MM.1S (cell line): Measurements from ENCODE around the gene C1orf21.

Source experiments
- DNase-seq: peaks from one replicate; pipeline ENCODE4 v3.0.0-alpha.2; 2015
- H2AFZ ChIP-seq: fragments of 300-600 bp; sonication (generic); 2 replicates; pipeline ENCODE4 v1.6.0; 2016; ENCODE audit warnings: antibody characterized with exemption, low read length
- H3F3A ChIP-seq: fragments of 300-600 bp; sonication (generic); 2 replicates; pipeline ENCODE4 v1.6.1; 2016; ENCODE audit warnings: mild to moderate bottlenecking, antibody characterized with exemption, low read length, moderate library complexity, mixed read lengths; ENCODE audit not compliant: insufficient read depth
- H3K27ac ChIP-seq: fragments of 300-600 bp; sonication (generic); 2 replicates; pipeline ENCODE4 v1.5.1; 2016; ENCODE audit warnings: mild to moderate bottlenecking, low read length
- H3K27me3 ChIP-seq: fragments of 300-600 bp; sonication (generic); replicated peaks from 2 replicates; pipeline ENCODE4 v1.6.0; 2016; ENCODE audit warnings: low read length; ENCODE audit not compliant: insufficient read depth
- H3K36me3 ChIP-seq: fragments of 300-600 bp; sonication (generic); replicated peaks from 2 replicates; pipeline ENCODE4 v1.6.1; 2016; ENCODE audit warnings: mild to moderate bottlenecking, low read length, mixed read lengths; ENCODE audit not compliant: insufficient read depth
- H3K4me1 ChIP-seq: fragments of 300-600 bp; sonication (generic); 2 replicates; pipeline ENCODE4 v1.6.1; 2016; ENCODE audit warnings: low read length, mixed read lengths
- H3K4me2 ChIP-seq: fragments of 300-600 bp; sonication (generic); 2 replicates; pipeline ENCODE4 v1.6.0; 2016; ENCODE audit warnings: low read depth, low read length
- H3K4me3 ChIP-seq: fragments of 300-600 bp; sonication (generic); 2 replicates; pipeline ENCODE4 v1.5.1; 2016; ENCODE audit warnings: low read length, mixed read lengths
- H3K79me2 ChIP-seq: fragments of 300-600 bp; sonication (generic); 2 replicates; pipeline ENCODE4 v1.6.1; 2016; ENCODE audit warnings: mixed run types, low read length, mixed read lengths
- H3K9ac ChIP-seq: fragments of 300-600 bp; sonication (generic); 2 replicates; pipeline ENCODE4 v1.6.1; 2016; ENCODE audit warnings: low read length, mixed read lengths
- H3K9me2 ChIP-seq: fragments of 300-600 bp; sonication (generic); replicated peaks from 2 replicates; pipeline ENCODE4 v1.6.1; 2016; ENCODE audit warnings: mild to moderate bottlenecking, low read length, mixed read lengths; ENCODE audit not compliant: insufficient read depth
- H3K9me3 ChIP-seq: fragments of 300-600 bp; sonication (generic); replicated peaks from 2 replicates; pipeline ENCODE4 v1.6.1; 2016; ENCODE audit warnings: mild to moderate bottlenecking, low read length, mixed read lengths; ENCODE audit not compliant: insufficient read depth
- H4K20me1 ChIP-seq: fragments of 300-600 bp; sonication (generic); 2 replicates; pipeline ENCODE4 v1.6.1; 2016; ENCODE audit warnings: mild to moderate bottlenecking, low read length, moderate library complexity, mixed read lengths; ENCODE audit not compliant: insufficient read depth
- CTCF ChIP-seq: fragments of 300-600 bp; sonication (generic); IDR thresholded peaks from 2 replicates; pipeline ENCODE4 v1.5.1; 2016; ENCODE audit warnings: antibody characterized with exemption, low read length, mixed read lengths
- EZH2 ChIP-seq: fragments of 300-600 bp; sonication (generic); optimal IDR thresholded peaks from 2 replicates; pipeline ENCODE3; 2017; ENCODE audit warnings: low read depth, mild to moderate bottlenecking, antibody characterized with exemption, low read length, mixed read lengths
- EZH2phosphoT487 ChIP-seq: fragments of 300-600 bp; sonication (generic); IDR thresholded peaks from 2 replicates; pipeline ENCODE4 v1.6.1; 2018; ENCODE audit warnings: antibody characterized with exemption, low read length

C1orf21 gene

GRCh38 chr1:184422490-184423233 lies 35.8 kb downstream of the C1orf21 start:
- H3K9ac ChIP-seq: no peak overlapping the region
- no peak for DNase-seq
- H3K4me3 ChIP-seq: no peak overlapping the region
- no peak overlapping the region for H3K27ac ChIP-seq
- no peaks in the 10 kb centered on the region for H3K4me1 ChIP-seq
- no peaks in the 10 kb centered on the region for H3K9me2 ChIP-seq
- H3K36me3 ChIP-seq: no peaks in the 10 kb centered on the region
- TF ChIP-seq CTCF (no peak), EZH2 (no peak), EZH2phosphoT487 (no peak)
- peaks cover 40% of the 10 kb centered on the region for H3K79me2 ChIP-seq
- no peaks in the 10 kb centered on the region for H4K20me1 ChIP-seq
- H3F3A ChIP-seq: no peaks in the 10 kb centered on the region
- no peaks in the 10 kb centered on the region for H3K9me3 ChIP-seq
- H3K27me3 ChIP-seq: no peaks in the 10 kb centered on the region
- no peak overlapping the region for H3K4me2 ChIP-seq
- no peak overlapping the region for H2AFZ ChIP-seq

- Histone ChIP-seq H3K9me3 (no peaks in the 10 kb centered on the region), H3K9me2 (no peaks in the 10 kb centered on the region), H3K36me3 (no peaks in the 10 kb centered on the region), H3K4me3 (no peak overlapping the region), H3K4me2 (no peak overlapping the region), H3K9ac (no peak overlapping the region), H4K20me1 (no peaks in the 10 kb centered on the region), H3F3A (no peaks in the 10 kb centered on the region), H3K79me2 (peaks cover 30% of the 10 kb centered on the region), H3K27me3 (no peaks in the 10 kb centered on the region), H3K4me1 (no peaks in the 10 kb centered on the region), H3K27ac (no peak overlapping the region), H2AFZ (no peak overlapping the region)
- TF ChIP-seq EZH2phosphoT487: no peak
- TF ChIP-seq CTCF: no peak
- no peak for TF ChIP-seq EZH2
- DNase-seq: no peak
These were observed 36.8 kb downstream of the C1orf21 start for GRCh38 chr1:184423649-184424048.

- Histone ChIP-seq H3K9me2 (no peaks in the 10 kb centered on the region), H3K27ac (no peak overlapping the region), H3F3A (no peaks in the 10 kb centered on the region), H3K9me3 (no peaks in the 10 kb centered on the region), H3K4me3 (no peak overlapping the region), H3K9ac (no peak overlapping the region), H3K36me3 (no peaks in the 10 kb centered on the region), H4K20me1 (no peaks in the 10 kb centered on the region), H3K4me1 (no peaks in the 10 kb centered on the region), H3K27me3 (no peaks in the 10 kb centered on the region), H3K4me2 (no peak overlapping the region), H3K79me2 (peaks cover 25% of the 10 kb centered on the region), H2AFZ (no peak overlapping the region)
- no peak for DNase-seq
- no peak for TF ChIP-seq EZH2
- no peak for TF ChIP-seq EZH2phosphoT487
- TF ChIP-seq CTCF: no peak
These were observed 37.3 kb downstream of the C1orf21 start for GRCh38 chr1:184424157-184424556.
